Fibroblast of skin of back (primary cell): ENCODE results near the gene EGR2.
"Not testable (repeated sequence)": the region's sequence is repeated elsewhere in the genome, so short reads cannot be mapped to it uniquely, and the experiment has no call there.

Source experiments
- DNase-seq: peaks from one replicate; pipeline ENCODE4 v3.0.0-alpha.2; 2013

The EGR2 gene

DNA sequence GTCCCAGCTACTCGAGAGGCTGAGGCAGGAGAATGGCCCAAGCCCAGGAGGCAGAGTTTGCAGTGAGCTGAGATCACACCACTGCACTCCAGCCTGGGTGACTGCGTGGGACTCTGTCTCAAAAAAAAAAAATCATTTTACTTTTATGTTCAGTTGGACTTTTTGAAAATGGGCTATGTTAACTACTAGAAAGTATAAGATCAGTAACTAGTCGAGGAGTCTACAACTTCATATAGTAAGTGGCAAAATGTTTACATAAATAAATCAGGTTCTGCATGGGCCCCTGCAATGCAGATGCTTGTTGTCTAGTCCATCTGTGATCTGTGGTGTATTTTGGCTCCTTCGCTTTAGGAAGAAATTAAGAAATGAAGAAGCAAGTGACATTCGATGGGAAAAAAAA is 23.9 kb downstream of the EGR2 start:
- DNase-seq = no peak

DNA sequence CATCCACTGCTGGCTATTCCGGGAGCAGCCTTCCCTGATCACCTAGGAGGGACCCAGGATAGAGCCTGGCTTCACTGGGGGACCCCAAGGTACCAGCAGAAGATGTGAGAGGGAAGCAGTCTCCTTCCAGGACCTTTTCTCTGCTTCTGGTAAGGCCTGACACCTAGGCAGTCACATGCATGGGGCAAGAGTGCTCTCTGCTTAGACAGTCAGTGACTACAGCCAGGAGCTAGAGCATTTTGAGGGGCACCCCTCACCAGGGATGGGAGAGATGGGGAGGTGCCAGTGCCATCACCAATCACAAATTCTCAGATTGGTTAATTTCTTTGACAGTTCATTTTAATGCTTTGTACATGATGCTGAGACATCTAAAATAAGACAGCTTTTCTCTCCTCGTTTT is 25.6 kb downstream of the EGR2 start:
- no peak for DNase-seq

DNA sequence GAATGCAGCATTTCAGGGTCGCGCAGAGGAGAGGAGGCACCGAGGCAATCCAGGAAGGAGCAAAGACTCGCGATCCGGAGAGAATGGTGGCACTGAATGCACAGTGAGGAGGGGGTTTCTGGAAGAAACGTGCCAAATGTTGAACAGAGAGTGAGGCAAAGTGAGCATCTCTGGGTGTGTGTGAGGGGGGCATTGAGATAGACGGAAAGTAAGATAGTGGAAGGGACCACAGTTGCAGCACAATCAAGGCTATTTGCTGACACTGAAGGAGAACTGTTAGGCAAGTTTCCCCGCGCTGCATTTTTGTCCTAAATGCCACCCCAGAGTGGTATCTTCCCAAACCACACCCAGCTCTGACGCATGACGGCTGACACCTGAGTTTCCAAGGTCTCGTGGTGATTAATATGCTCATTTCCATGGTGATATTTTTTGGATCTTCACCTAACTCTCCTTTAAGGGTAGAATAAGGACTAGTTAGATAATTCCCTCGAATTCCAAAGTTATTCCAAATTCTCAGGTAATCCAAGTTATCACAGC is 26.1 kb downstream of the EGR2 start:
- DNase-seq = no peak

DNA sequence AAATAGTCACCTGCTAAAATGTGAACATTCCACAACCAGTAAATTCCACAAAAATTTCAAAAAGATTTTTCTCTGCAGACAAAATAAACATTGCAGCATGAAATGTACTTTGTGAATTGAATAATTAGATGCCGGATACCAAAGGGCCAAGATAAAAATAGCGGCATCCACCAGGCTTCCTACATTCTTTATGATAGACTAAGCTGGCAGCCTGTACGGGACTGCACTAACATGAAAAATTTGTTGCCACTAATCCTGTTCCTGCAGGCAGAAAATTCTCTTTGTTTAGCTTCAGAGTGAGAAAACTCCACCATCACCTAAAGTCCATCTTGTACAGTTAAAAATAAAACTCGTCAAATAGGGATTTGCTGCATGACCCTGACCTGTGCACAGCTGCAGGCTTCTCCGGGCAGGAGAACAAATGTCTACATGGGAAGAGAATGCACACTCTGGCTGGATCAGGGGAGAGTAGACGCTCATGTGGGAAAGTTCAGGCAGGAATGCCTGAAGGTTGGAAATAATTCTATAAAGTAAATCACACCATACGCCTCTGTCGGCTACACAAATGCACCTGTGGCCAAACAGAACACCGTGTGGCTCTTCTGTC is 27.2 kb downstream of the EGR2 start:
- peak; percentile 63 for DNase-seq

DNA sequence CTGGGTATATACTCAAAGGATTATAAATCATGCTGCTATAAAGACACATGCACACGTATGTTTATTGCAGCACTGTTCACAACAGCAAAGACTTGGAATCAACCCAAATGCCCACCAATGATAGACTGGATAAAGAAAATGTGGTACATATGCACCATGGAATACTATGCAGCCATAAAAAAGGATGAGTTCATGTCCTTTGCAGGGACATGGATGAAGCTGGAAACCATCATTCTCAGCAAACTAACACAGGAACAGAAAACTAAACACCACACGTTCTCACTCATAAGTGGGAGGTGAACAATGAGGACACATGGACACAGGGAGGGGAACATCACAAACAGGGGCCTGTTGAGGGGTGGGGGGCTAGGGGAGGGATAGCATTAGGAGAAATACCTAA is 27.9 kb downstream of the EGR2 start:
- DNase-seq = not testable (repeated sequence)

DNA sequence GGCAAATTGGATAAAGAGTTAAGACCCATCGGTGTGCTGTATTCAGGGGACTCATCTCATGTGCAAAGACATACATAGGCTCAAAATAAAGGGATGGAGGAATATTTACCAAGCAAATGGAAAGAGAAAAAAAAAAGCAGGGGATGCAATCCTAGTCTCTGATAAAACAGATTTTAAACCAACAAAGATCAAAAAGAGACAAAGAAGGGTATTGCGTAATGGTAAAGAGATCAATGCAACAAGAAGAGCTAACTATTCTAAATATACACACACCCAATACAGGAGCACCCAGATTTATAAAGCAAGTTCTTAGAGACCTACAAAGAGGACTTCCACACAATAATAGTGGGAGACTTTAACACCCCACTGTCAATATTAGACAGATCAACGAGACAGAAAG is 31.6 kb downstream of the EGR2 start:
- DNase-seq = not testable (repeated sequence)

DNA sequence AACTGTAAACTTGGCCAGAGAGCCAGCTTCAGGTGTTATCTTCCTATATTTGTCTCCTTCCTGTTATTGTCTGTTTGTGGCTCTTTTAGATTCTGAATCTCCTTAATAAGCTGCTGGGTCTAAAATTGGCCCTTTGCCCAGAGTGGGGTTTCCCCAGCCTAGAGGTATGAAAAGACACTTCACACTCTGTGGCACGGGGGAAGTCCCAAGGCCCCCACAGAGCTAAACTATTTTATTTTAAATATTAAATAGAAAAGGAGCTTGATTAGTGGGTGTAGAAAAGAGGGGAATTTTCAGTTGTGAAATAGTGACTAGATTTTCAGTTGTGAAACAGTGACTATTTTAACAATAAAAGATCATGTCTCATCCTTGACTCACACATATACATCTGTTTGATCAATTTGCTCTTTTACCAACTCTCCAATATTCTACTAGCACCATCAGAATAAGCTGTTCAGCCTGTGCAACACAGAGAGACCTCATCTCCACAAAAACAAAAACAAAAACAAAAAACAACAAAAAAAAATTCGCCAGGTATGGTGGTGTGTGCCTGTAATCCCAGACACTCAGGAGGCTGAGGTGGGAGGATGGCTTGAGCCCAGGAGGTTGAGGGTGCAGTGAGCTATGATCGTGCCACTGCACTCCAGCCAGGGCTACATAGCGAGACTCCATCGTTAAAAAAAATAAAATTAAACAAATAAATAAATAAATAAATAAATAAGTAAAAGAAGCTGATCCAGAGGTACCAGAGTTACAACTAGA is 36.5 kb downstream of the EGR2 start:
- DNase-seq = no peak

DNA sequence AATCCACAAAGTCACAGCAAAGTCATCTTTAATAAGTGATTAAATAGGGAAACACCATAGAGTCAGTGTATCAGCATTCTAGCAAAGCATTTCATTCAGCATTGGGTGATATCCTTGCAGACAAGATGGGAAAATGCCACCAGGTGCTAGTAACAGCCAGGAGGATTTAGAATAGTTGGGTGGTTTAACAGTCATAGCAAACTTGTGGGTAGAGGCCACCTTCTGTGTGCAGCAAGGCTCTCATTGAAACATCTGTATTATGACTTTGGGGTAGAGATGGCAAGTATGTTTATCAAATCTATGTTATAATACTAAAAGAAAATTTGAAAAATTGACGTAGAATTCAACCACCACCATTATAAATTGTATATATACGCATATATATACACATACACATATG is 38.0 kb downstream of the EGR2 start:
- DNase-seq = no peak

DNA sequence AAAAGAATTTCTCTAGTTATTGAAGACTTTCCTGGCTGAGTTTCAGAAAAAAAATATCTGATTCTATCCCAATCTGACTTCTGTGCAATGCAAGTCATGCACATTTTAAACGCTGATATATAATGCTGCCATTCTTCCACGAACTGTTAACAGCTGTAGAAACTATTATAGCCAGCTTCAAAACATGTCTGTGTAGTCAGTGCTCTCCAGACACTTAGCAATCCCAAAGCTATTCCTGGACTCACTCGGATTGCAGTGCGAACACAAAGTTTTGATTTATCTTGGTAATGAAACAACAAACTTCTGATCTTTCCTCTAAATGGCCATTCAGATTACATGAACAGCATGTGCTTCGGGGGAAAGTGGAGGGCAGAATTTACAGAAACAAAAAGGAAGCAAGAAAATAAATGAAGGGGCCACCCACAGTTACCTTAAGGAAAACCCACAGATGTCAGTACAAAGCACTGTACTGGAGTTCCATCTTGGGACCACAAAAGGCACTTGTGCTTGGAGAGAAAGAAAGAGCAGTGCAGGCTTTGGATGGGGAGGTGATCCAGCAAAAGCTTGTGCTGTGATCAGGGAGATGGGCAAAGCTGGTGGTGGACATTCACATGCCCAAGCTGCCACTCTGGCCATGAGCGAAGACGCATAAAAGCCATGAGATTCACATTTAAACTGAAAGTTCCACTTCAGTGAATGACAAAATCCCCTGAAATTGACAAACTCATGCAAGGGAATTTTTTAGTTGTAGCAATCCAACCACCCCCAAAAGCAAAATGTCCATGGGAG is 43.8 kb downstream of the EGR2 start:
- peak; percentile 9 for DNase-seq

DNA sequence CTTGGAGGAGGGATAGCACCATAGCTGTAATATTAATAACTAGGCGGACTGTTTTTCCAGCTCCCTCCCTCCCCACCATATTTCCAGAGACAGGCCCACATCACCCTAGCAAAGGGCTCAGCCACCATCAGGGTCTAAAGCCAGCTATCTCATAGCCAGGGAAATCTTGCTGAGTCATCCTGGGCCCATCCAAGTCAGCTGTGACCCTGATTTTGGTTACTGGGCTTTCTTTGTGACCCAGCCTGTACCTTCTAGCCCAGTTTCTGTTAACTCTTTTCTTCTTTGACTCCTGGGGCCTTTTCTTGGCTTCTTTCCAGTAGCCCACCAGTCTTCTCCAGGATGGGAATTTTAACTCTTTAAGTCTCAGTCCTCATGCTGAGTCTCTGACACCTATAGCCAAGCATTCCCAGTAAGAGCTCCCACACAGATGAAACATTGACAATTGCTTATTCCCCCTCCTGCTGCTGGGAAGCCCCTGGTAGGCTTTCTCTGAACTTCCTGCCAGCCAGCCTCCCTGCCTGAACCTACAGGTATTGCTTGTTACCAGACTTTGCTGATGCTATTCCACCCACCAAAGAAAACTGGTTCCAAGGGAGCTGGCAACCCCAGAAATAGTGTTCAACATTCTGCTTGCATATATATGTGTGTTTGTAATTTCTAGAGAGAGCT is 46.5 kb downstream of the EGR2 start:
- peak; percentile 15 for DNase-seq

DNA sequence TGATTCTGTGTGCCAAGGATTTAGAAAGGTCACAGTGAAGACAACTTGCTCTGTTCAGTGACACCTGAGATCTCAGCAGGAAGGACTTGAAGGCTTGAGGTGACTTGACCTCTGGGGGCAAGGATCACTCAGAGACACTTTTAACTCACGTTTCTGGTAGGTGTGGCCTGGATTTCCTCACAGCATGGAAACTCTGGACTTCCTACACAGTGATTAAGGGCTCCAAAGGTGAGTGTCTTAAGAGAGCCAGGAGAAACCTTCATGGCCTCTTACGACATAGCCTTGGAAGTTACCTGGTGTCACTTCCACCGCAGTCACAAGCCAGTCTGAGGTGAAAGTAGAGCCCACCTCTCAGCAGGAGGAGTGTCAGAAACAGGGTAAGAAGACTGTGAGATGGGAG is 49.8 kb downstream of the EGR2 start:
- no peak for DNase-seq

DNA sequence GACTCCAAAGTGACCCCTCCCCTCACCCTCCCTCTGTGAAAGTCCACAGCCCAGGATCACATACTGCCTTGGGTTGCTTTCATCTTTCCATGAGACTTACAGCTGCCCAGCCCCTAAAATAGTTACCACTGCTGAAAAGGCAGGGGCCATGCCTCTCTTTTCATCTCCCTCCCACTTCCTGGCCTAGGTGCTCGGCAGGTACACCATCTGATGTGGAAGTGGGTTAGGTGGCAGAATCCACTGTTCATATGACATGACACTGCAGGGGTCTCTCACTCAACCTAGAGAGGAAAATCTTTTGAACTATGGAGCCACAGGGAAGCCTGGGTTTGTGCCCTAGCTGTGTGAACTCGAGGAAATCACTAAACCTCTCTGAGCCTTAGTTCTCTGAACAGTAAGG is 50.4 kb downstream of the EGR2 start:
- DNase-seq = no peak

DNA sequence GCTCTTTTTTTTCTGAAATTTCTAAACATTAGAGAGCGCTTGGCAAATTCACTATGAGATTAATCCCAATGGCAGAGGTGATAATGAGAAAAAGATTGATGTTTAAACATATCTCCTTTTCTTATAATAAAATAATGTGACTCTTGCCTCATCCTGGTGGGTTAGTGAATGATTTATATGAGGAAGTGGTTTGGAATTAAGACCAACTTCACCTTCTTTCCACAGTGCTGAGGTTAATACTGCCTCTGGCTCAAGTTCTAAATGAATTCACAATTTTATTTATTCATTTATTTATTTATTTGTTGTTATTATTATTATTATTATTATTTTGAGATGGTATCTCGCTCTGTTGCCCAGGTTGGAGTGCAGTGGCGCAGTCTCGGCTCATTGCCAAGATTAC is 52.2 kb downstream of the EGR2 start:
- DNase-seq = no peak

DNA sequence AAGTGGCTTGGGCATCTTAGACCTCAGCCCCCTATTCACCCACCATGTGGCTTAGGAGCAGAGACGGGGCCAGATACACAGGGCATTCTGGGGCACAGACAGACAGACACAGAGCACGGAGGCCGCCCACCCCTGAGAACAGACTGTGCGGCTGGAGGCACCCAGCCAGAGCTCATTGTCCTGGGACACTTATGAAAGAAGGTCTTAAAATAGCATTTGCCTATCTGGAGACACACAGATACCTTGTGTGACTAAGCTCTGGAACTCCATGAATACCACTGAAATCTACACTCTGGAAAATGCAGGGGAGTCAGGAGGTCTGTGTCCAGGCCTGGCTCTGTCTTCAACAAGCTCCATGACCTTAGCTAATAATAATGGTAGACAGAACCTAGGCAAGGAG is 53.0 kb downstream of the EGR2 start:
- DNase-seq = no peak
